ENCODE results near the gene ABCB1.

Gene ABCB1

DNA sequence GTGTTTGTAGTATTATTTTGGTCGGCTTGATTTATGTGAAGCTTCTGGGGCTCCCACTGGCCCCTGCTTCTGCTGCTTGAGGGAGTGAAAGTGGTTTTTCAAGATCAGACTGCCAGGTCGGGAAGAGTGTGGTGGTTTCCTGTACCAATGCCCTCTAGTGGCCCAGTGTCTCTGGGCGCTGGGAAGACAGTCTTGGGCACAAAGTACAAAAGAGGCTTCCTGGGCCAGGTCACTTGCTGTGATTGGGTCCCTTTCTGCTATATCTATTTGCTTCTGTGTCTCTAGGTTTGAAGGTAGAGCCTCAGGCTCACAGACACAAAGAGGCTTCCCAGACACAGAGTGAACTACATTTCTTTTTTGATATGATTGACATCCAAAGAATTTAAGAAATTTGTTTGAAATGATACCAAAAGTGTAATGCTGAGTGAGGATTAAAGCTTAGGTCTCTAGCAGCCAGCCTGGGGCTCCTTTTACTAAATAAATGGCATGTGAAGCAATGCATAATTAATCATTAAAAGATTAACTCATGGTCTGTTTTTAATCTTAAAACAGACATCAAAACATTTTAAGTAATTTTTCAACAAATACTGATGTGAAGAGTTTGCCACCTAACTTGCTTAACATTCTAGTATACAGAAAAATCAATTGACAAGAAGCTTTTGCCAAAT lies 36.3 kb downstream of the ABCB1 start:
- peak; percentile 19 for DNase-seq
- Mint-ChIP-seq H3K36me3 (ENCODE audit: low read depth) (no peaks in the 10 kb centered on the region), H3K27me3 (ENCODE audit: low read depth, poor library complexity) (no peaks in the 10 kb centered on the region), H3K4me1 (no peaks in the 10 kb centered on the region), H3K9me3 (no peaks in the 10 kb centered on the region), H3K4me3 (no peak overlapping the region), H3K27ac (no peak overlapping the region)
- TF ChIP-seq, protein P1, sequence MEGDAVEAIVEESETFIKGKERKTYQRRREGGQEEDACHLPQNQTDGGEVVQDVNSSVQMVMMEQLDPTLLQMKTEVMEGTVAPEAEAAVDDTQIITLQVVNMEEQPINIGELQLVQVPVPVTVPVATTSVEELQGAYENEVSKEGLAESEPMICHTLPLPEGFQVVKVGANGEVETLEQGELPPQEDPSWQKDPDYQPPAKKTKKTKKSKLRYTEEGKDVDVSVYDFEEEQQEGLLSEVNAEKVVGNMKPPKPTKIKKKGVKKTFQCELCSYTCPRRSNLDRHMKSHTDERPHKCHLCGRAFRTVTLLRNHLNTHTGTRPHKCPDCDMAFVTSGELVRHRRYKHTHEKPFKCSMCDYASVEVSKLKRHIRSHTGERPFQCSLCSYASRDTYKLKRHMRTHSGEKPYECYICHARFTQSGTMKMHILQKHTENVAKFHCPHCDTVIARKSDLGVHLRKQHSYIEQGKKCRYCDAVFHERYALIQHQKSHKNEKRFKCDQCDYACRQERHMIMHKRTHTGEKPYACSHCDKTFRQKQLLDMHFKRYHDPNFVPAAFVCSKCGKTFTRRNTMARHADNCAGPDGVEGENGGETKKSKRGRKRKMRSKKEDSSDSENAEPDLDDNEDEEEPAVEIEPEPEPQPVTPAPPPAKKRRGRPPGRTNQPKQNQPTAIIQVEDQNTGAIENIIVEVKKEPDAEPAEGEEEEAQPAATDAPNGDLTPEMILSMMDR (IDR thresholded peaks at IDR 0.05) = no peak

DNA sequence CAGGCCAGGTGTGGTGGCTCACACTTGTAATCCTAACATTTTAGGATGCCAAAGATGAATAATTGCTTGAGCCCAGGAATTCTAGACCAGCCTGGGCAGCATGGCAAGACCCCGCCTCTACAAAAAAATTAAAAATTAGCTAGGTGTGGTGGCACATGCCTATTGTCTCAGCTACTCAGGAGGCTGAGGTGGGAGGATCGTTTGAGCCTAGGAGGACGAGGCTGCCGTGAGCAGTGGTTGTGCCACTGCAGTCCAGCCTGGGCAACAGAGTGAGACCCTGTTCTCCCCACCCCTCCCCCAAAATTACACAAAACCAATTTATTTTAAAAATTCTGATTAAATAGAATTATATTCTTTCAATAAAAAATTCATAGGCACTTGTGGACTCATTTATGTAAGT lies 39.0 kb downstream of the ABCB1 start:
- H3K27me3 Mint-ChIP-seq (ENCODE audit: low read depth, poor library complexity) = no peaks in the 10 kb centered on the region
- no peaks in the 10 kb centered on the region for H3K9me3 Mint-ChIP-seq
- no peak overlapping the region for H3K4me3 Mint-ChIP-seq

DNA sequence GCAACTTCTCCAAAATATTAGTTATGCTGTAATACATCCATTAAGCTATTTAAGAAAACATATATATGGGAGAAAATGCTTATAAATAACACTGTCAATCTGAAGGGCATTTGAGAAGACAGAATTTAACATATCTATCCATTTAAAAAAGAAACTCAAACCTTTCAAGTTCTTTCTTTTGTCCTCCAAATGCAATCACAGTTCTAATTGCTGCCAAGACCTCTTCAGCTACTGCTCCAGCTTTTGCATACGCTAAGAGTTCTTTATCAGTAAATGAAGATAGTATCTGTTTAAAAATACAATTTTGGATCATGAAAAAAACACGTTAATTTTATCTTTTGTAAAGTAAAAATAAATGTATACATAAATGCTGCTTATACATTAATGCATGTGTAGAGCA lies 39.6 kb downstream of the ABCB1 start:
- TF ChIP-seq, protein P1 (IDR thresholded peaks at IDR 0.05) = no peak
- no peak overlapping the region for H3K27ac Mint-ChIP-seq
- no peaks in the 10 kb centered on the region for H3K4me1 Mint-ChIP-seq
- no peak overlapping the region for H3K4me3 Mint-ChIP-seq
- no peaks in the 10 kb centered on the region for H3K27me3 Mint-ChIP-seq (ENCODE audit: low read depth, poor library complexity)
- no peaks in the 10 kb centered on the region for H3K36me3 Mint-ChIP-seq (ENCODE audit: low read depth)
- no peaks in the 10 kb centered on the region for H3K9me3 Mint-ChIP-seq
- no peak for DNase-seq

More for the DNA sequence above, 39.0 kb downstream of the ABCB1 start:
- DNase-seq = no peak
- TF ChIP-seq, protein P1 (IDR thresholded peaks at IDR 0.05) = no peak
- Mint-ChIP-seq H3K36me3 (ENCODE audit: low read depth) (no peaks in the 10 kb centered on the region), H3K27ac (no peak overlapping the region), H3K4me1 (no peaks in the 10 kb centered on the region)

DNA sequence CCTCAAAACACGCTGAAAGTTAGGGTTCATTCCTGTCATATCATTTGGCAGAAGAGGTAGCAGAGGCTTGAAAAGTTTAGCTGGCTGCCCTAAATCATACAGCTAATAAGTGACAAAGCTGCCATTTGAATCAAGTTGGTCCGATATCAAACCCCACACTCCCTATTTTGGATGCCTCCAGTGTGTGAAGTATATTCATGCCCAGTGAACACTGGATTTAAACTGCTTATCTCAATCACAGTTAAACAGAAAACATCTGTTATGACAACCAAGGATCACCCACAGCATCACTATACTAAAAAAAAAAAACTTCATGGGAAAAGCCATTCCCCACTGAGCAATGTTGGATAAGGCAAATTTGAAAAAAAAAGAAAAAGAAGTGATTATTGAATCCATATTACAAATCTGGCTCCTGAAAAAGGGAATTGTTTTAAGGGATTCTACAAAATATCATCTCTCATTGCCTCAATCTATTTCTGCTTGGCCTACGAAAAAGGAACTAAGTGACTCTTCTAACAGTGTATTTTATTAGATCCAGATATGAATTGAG lies 48.3 kb downstream of the ABCB1 start:
- no peaks in the 10 kb centered on the region for H3K9me3 Mint-ChIP-seq
- no peak overlapping the region for H3K4me3 Mint-ChIP-seq
- no peak for DNase-seq
- no peak overlapping the region for H3K27ac Mint-ChIP-seq
- H3K4me1 Mint-ChIP-seq = peaks cover 8% of the 10 kb centered on the region
- TF ChIP-seq, protein P1 (IDR thresholded peaks at IDR 0.05) = no peak
- H3K36me3 Mint-ChIP-seq (ENCODE audit: low read depth) = no peaks in the 10 kb centered on the region
- no peaks in the 10 kb centered on the region for H3K27me3 Mint-ChIP-seq (ENCODE audit: low read depth, poor library complexity)

DNA sequence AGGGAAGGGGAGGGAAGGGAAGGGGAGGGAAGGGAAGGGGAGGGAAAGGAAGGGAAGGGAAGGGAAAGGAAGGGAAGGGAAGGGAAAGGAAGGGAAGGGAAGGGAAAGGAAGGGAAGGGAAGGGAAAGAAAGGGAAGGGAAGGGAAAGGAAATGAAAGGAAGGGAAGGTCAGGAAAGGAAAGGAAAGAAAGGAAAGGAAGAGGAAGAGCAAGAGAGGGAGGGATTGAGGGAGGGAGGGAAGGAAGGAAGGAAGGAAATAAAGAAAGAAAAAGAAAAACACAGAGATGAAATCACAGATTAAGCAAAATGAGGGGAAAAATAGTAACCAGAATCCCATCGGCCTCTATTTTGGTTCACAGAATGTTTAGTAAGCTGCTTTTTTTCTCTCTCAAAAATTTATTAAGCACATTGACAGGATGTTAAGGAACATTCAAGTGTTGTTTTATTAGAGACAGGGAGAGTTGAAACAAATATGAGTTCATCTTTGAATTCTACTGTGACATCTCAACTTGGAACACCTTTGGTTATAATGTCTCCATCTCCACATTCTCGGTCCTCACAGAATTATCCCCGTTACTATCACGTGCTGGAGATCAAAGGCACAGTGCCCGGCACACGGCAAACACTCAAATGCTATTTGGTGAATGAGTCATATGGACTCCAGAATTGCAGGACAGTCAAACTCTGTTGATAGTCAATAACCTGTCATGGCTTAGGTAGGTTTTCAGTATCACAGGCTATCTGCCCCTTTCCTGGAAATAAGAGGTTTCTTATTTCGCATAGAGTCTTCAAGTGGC lies 52.4 kb downstream of the ABCB1 start:
- H3K4me1 Mint-ChIP-seq = peaks cover 8% of the 10 kb centered on the region
- DNase-seq = no peak

More for the DNA sequence above, 52.4 kb downstream of the ABCB1 start:
- no peak overlapping the region for H3K4me3 Mint-ChIP-seq
- no peaks in the 10 kb centered on the region for H3K9me3 Mint-ChIP-seq
- H3K27ac Mint-ChIP-seq = no peak overlapping the region
- no peaks in the 10 kb centered on the region for H3K27me3 Mint-ChIP-seq (ENCODE audit: low read depth, poor library complexity)
- H3K36me3 Mint-ChIP-seq (ENCODE audit: low read depth) = no peaks in the 10 kb centered on the region
- TF ChIP-seq, protein P1 (IDR thresholded peaks at IDR 0.05) = no peak

Data from nephron progenitor cell (in vitro differentiated cells).